Measurements from ENCODE around the gene SH3TC1.

SH3TC1 gene

GRCh38 chr4:8164194-8164565 lies 34.9 kb upstream of the SH3TC1 start:
- DNase-seq = no peak

GRCh38 chr4:8164687-8165086 lies 34.4 kb upstream of the SH3TC1 start:
- no peak for DNase-seq

GRCh38 chr4:8165374-8165896 lies 33.7 kb upstream of the SH3TC1 start:
- DNase-seq = no peak

DNA sequence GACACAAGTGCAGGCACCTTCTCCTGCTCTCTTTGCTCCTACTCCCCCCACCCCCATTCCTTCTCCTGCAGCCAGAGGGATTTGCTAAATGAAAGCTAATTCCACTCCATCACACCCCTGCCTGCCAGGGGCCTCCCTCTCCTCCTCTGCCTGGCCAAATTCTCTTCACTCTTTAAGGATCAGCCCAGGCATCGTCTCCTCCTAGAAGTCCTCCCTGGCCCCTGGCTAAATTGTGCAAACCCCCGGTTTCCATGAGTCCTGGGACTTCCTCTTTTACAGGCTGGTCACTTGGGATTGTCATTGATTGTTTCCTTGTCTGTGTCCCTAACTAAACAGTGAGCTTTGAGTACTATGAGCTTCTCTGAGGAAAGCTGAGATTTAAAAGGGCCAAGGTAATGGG lies 31.8 kb upstream of the SH3TC1 start:
- peak; percentile 78 to 86 (median 85) for DNase-seq

- peak; percentile 90 to 97 (median 95) for DNase-seq
These were observed 31.3 kb upstream of the SH3TC1 start for GRCh38 chr4:8167815-8168214.

- no peak for DNase-seq
These were observed 30.9 kb upstream of the SH3TC1 start for GRCh38 chr4:8168232-8168631.

- DNase-seq = no peak
These were observed 30.1 kb upstream of the SH3TC1 start for GRCh38 chr4:8168832-8169598.

- no peak for DNase-seq
These were observed 29.3 kb upstream of the SH3TC1 start for GRCh38 chr4:8169763-8170162.

- DNase-seq = no peak
These were observed 28.7 kb upstream of the SH3TC1 start for GRCh38 chr4:8170341-8170740.

- DNase-seq = peak in 3 of 4 experiments; percentile 46 to 59 (median 58)
These were observed 27.8 kb upstream of the SH3TC1 start for GRCh38 chr4:8171266-8171665.

DNA sequence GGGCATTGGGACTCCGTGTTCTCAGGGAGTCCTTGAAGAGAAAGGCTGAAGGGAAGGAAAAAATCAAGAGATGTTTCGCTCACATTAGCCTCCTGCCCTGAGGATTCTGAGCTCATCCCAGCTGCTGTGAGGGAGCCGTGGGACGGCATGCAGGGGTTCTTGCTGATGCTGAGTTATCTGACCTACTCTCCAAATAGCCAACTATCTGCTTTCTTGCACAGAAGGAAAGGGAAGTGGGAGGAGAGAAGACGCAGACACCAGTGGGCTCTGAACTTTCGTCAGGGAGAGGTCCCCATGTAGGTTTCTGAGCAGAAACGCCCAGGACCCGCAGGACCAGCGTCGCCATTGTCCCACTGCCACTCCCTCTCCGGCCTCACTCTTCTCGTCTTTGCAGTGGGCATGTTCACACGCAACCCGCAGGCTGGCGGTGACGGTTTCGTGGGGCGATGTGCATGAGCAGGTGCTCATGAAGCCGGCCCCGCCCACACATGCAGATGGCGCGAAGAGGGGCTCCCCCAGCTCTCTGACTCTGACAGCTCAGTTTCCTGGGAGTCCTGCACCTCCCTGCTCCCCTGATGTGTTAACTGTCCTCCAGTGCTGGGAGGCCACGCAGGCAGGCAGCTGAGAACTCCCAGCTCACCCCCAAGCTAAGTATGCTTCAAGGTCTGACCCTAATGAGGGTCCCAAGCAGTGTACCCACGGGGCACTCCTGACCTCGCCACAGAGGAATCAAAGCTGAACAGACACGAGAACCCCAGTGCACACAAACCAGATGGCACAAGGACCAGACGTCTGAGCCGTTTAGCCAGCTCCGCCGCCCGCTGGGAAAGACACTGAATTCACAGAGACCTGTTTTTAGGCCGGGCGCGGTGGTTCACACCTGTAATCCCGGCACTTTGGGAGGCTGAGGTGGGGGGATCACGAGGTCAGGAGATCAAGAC lies 26.8 kb upstream of the SH3TC1 start:
- peak in 3 of 4 experiments; percentile 39 to 79 (median 50) for DNase-seq

- DNase-seq = peak in 1 of 4 experiments; percentile 19
These were observed 25.4 kb upstream of the SH3TC1 start for GRCh38 chr4:8173492-8174242.

DNA sequence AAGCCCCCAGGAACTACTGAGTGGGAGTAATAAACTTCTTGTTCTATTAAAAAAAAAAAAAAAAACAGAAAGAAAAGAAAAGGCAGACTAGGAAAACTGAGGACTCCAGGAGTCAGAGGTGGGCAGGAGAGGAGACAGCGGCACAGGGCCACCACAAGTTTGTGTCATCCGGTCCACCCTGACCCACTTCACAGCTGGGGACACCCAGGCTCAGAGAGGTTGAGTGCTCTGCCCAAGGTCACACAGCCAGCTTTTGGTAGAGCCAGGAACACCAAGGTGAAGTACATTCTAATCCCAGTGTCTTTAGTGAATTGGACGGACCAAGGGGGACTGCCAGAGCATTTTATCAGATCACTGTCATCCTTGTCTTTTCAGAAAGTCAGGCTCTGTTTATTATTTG lies 24.1 kb upstream of the SH3TC1 start:
- no peak for DNase-seq

- DNase-seq = no peak
These were observed 23.4 kb upstream of the SH3TC1 start for GRCh38 chr4:8175686-8176085.

DNA sequence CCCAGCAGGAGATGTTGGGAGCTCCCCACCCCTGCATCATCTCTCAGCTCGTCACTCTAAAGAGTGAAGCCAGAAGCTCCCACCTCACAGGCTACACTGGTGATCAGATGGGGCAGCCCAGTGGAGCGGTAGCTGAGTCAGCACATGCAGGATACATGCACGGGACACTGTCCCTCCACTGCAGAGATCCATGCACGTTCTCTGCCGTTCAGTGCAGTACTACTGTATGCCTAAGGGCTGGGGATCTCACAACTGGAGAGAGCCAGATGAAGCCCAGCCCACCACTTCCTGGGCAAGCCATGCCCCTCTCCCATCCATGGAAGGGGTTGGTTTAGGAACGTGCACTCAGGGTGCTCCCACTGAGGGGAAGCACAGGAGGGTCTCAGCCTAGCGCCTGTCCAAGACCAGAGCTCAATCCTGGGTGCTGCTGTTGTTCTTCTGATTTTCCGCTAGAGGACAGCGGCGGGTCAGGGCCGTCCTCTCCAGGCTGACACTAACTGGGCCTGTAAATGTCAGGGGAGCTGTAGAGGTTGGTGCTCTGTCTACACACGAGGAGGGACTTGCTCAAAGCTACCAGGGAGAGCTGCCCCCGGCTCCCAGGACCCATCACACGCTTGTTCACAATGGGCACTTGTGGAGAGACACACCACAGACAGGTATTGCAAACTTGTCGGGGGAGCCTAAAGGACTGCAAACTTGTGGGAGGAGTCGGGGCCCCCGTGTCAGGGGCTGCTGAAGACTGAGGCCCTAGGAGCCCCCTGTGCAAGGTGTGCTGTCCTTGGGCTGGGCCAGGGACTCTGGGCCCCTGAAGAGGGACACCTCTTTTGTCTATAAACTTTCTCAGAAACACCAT lies 22.3 kb upstream of the SH3TC1 start:
- DNase-seq = peak; percentile 74 to 84 (median 81)

DNA sequence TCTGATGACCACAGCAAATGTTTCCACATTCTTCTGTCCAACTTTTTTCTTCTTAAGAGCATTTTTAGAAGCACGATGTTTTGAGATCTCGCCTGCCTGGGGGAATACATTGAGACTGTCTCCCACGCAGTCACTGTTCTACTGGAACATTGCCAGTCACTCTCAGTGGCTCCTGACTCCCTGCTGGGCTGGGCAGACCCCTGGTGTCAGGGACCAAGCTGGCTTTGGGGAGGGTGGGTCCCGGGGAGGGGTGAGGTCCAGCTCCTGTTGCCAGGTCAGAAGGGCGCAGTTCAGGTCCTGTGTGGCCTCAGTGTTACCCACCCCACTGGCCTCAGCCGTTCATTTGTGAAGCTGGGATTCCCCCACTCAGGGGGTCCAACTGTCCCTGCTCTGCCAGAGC lies 21.5 kb upstream of the SH3TC1 start:
- DNase-seq = no peak

- DNase-seq = no peak
These were observed 21.1 kb upstream of the SH3TC1 start for GRCh38 chr4:8177956-8178355.

DNA sequence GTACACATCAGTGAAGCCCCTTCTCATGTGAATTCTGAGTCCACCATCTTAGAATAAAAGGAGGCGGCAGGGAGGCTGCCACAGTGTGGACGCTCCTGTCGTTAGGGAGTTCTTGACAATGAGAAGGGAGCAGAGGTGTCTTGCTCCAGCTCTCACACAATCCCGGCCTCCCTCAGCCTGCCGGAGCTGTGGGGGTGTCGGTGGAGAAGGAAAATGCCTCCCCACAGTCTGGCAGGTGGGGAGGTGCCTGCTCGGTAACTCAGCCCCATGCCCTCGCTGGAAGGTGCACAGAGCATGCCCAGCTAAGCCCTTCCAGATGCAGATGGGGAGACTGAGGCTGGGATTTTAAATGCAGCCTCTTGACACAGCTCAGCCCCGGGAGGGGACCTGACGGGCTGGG lies 20.0 kb upstream of the SH3TC1 start:
- DNase-seq = no peak

- no peak for DNase-seq
These were observed 19.3 kb upstream of the SH3TC1 start for GRCh38 chr4:8179771-8180170.

DNA sequence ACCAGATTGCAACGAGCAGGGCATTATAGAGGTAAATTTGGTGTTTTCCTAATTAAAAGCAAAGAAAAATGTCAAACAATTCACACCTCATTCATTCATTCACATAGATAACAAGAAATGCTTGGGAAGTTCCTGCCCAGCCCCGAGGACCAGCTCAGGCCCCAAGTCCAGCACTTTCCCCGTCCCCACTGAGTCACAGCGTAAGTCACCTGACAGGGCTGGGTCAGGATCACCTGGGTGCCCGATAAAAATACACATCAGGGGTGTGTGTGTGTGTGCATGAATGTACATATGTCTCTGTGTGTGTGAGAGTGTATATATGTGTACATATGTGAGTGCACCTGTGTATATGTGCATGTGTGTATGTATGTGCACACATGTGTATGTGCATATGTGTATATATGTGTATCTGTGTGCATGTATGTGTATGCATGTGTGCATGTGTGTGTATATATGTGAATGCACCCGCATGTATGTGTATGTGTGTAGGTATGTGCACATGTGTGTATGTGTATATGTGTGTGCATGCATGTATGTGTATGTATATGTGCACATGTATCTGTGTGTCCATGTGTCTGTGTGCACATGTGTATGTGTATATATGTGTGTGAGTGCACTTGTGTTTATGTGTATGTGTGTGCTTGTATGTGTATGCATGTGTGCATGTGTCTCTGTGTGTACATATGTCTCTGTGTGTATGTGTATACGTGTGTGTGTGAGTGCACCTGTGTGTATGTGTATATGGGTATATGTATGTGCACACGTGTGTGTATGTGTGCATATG lies 18.6 kb upstream of the SH3TC1 start:
- DNase-seq = no peak

GRCh38 chr4:8181119-8181518 lies 18.0 kb upstream of the SH3TC1 start:
- no peak for DNase-seq
